Measurements from ENCODE around the gene DNHD1. TPM values are rescaled to one million over a fixed set of nuclear protein-coding genes. Genes with fewer than 3 reads are reported as not detected.

The DNHD1 gene
- total RNA-seq, 2 experiments from 2014 or later = 18.2 to 19.3 TPM

DNA sequence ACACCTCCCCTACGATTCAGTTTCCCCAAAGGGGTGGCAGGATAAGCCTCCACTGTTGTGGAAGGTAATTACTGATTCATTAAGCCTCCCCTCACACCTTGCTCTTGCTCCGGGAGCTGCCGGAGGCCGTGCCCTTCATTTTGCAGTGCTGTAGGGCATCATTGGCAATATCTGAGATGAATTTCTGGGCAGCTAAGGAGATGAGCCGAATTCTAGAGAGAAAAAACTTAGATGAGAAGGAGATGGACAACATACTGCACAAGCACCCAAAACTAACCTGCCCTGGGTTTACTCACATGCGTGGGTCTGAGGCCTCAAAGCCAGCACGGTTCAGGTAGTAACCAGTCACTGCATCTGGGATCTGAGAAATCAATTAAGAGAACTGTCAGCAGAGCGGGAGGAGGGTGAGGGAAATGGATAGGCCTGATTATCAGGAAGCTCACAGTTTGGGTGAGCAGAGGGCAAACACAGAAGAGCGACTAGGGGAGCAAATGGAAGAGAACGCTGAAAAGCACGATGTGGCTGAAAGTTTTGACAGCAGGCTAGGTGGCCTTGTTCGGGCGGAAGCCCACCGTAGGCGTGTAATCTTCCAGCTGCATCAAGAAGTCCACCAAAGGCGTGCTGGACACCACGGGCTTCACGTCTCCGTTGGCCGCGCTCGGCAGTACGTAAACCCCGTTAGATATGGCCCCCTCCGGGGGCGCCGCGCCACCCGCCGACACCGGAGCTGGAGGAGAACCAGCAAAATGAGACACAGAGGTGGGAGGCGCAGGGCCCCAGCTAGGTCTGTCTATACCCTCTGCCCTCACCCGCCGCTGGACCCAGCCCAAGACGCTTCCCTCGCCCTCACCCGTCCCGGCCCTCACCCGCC lies 114.2 kb downstream of the DNHD1 start:
- CTCF ChIA-PET = interaction anchor here (0.7 to 3.5 kb wide), 9 partner anchors 34 to 134 kb away, joined by 3 to 20 read pairs (median 3); partner anchors contain the start of gene MRPL17
- Mint-ChIP-seq H3K4me3 (peak overlapping the region; percentile 87), H3K4me1 (ENCODE audit: low read depth) (peaks cover 42% of the 10 kb centered on the region)

GRCh38 chr11:6611963-6612212 lies 114.8 kb downstream of the DNHD1 start:
- Mint-ChIP-seq H3K27ac (no peak overlapping the region), H3K36me3 (ENCODE audit: low read depth) (peaks cover 35% of the 10 kb centered on the region), H3K4me1 (ENCODE audit: low read depth) (peaks cover 42% of the 10 kb centered on the region), H3K9me3 (no peaks in the 10 kb centered on the region), H3K4me3 (peak overlapping the region; percentile 87), H3K27me3 (ENCODE audit: low read depth) (no peaks in the 10 kb centered on the region)
- CTCF ChIA-PET = interaction anchor here (0.7 to 3.5 kb wide), 8 partner anchors 33 to 129 kb away, joined by 3 to 20 read pairs (median 3); partner anchors contain the start of gene MRPL17
- no peak for DNase-seq
- intact Hi-C loops (cut with micrococcal nuclease) = loop anchor here (1.0 kb wide), 5 partner anchors 7 to 378 kb away; partner anchors contain the start of genes FHIP1B, ILK, MRPL17 and RRP8

More for the DNA sequence above, 114.2 kb downstream of the DNHD1 start:
- Mint-ChIP-seq H3K27me3 (ENCODE audit: low read depth) (no peaks in the 10 kb centered on the region), H3K9me3 (no peaks in the 10 kb centered on the region), H3K36me3 (ENCODE audit: low read depth) (peaks cover 35% of the 10 kb centered on the region), H3K27ac (peak overlapping the region; percentile 90)
- intact Hi-C loops (cut with micrococcal nuclease) = loop anchor here (1.0 kb wide), 1 partner anchor 8 kb away; the partner anchor contains the start of gene TPP1
- peak; percentile 28 for DNase-seq

DNA sequence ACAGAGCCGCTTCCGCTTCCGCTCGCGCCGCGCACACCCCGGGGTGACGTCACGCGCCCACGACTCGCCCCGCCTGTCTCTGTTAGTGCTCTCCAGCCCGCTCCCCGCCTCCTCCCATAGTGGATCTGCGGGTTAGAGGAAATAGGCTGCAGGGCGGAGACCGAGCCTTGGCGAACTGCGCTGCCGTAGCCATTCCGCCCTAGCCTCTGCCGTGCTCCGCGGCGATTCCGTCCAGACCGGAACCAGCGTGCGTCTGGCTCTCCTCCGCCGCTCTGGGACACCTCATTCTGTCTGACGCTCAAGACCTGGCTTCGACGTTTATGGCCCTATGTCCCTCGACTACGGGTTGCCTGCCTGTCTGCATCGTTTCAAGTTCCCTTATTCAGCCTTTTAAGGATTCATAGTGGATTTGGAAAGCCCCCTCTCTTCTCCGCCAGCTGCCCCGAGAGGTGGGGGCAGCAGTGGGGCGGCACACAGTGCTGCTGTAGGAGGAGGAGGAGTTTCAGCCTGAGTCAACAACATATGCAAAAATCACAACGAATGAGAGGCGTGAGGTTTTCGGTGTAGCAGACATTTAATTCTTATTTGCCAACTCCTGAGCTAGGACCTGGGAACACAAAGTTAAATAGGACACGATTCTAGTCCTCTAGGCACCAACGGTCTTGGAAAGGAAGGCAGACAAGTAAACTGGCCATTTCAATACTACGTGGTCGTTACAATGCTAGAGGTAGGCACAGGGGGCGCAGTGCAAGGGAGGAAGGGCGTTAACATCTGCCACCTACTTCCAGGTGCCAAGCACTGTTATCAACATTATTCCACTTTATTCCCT lies 115.3 kb downstream of the DNHD1 start, which contains the start of gene TAF10:
TAF10 (minus strand) TSS at position 4 of the 829 bp plus-strand sequence. CDS start 27 bp downstream, outside the sequence.
- peaks cover 34% of the 10 kb centered on the region for H3K36me3 Mint-ChIP-seq (ENCODE audit: low read depth)

DNA sequence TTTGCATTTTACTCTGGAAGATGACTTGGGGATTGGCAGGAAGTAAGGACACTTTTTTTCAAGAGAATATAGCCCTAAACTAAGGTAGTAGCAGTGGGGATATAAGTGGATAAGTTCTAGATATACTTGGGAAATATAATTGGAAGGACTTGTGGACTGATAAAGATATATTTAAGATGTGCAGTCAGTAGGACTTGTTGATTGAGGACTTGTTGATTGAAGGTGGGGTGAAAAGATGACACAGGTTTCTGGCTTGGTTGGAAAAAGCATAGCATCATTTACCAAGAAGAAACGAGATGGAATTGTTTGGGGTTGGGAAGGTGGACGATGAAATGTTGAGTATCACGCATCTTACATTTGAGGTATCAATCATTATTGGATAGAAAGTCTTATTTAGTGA lies 116.4 kb downstream of the DNHD1 start:
- CTCF ChIA-PET = interaction anchor here (1.1 to 3.5 kb wide), 3 partner anchors 13 to 91 kb away, joined by 4 to 20 read pairs (median 4); partner anchors contain the start of gene MRPL17
- Mint-ChIP-seq H3K4me3 (no peak overlapping the region), H3K9me3 (no peaks in the 10 kb centered on the region), H3K27me3 (ENCODE audit: low read depth) (no peaks in the 10 kb centered on the region), H3K27ac (no peak overlapping the region), H3K36me3 (ENCODE audit: low read depth) (peaks cover 29% of the 10 kb centered on the region), H3K4me1 (ENCODE audit: low read depth) (peaks cover 30% of the 10 kb centered on the region)
- DNase-seq = no peak
- intact Hi-C loops (cut with micrococcal nuclease) = no loop called here

More for the DNA sequence above, 115.3 kb downstream of the DNHD1 start, which contains the start of gene TAF10:
- CTCF ChIA-PET = interaction anchor here (0.7 to 3.5 kb wide), 12 partner anchors 15 to 143 kb away, joined by 3 to 20 read pairs (median 3); partner anchors contain the start of gene MRPL17
- no peaks in the 10 kb centered on the region for H3K27me3 Mint-ChIP-seq (ENCODE audit: low read depth)
- peaks cover 39% of the 10 kb centered on the region for H3K4me1 Mint-ChIP-seq (ENCODE audit: low read depth)
- DNase-seq = peak; percentile 97
- intact Hi-C loops (cut with micrococcal nuclease) = loop anchor here (1.0 kb wide), 4 partner anchors 9 to 378 kb away; partner anchors contain the start of genes FHIP1B, ILK, MRPL17 and RRP8
- no peaks in the 10 kb centered on the region for H3K9me3 Mint-ChIP-seq
- H3K27ac Mint-ChIP-seq = peak within 1 kb of the TSS; percentile 90
- H3K4me3 Mint-ChIP-seq = peak within 1 kb of the TSS; percentile 87

DNA sequence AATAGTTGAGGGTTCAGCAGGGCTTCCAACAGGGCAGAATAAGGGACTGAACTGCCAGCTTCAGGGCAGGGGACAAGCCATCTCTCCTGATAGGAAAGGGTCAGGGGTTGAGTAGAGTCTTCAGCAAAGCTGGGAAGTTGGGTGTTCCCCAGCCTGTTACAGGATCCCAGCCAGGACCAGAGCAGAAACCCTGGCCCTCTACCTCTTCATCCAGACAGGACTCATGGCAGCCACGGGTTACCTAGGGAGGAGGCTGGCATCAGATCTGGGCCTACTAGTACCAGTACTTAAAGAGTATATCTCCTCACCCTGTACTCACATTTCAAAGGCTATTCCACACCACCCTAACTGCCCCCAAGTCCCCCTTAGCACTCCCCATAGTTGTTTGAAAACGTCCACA lies 117.4 kb downstream of the DNHD1 start:
- peaks cover 26% of the 10 kb centered on the region for H3K36me3 Mint-ChIP-seq (ENCODE audit: low read depth)
- H3K4me3 Mint-ChIP-seq = no peak overlapping the region
- intact Hi-C loops (cut with micrococcal nuclease) = no loop called here
- CTCF ChIA-PET = no interaction called here
- peak overlapping the region; percentile 41 for H3K27ac Mint-ChIP-seq
- no peaks in the 10 kb centered on the region for H3K27me3 Mint-ChIP-seq (ENCODE audit: low read depth)
- no peak for DNase-seq
- H3K9me3 Mint-ChIP-seq = no peaks in the 10 kb centered on the region
- H3K4me1 Mint-ChIP-seq (ENCODE audit: low read depth) = peaks cover 24% of the 10 kb centered on the region

DNA sequence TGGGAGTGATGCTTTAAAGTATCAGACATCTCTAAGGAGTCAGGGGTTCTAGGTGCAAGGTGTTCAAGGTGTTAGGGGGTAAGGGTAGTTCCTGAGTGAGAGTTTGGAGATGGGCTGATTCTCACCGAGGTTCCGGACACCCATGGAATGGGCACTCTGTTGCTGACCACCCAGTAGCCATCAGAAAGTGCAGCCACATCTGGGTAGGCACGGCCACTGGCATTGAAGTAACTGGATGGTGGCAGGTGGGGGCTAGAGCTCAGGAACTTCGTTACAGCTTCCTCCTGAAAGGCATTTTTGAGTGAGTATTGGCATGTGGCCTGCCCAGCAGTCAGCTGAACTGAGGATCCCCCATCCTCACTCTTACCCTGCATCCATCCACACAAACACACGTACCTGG lies 118.0 kb downstream of the DNHD1 start:
- no peak for DNase-seq
- CTCF ChIA-PET = no interaction called here
- no peaks in the 10 kb centered on the region for H3K27me3 Mint-ChIP-seq (ENCODE audit: low read depth)
- no peak overlapping the region for H3K4me3 Mint-ChIP-seq
- no peaks in the 10 kb centered on the region for H3K9me3 Mint-ChIP-seq
- peak overlapping the region; percentile 41 for H3K27ac Mint-ChIP-seq
- intact Hi-C loops (cut with micrococcal nuclease) = no loop called here
- peaks cover 18% of the 10 kb centered on the region for H3K4me1 Mint-ChIP-seq (ENCODE audit: low read depth)
- peaks cover 21% of the 10 kb centered on the region for H3K36me3 Mint-ChIP-seq (ENCODE audit: low read depth)

DNA sequence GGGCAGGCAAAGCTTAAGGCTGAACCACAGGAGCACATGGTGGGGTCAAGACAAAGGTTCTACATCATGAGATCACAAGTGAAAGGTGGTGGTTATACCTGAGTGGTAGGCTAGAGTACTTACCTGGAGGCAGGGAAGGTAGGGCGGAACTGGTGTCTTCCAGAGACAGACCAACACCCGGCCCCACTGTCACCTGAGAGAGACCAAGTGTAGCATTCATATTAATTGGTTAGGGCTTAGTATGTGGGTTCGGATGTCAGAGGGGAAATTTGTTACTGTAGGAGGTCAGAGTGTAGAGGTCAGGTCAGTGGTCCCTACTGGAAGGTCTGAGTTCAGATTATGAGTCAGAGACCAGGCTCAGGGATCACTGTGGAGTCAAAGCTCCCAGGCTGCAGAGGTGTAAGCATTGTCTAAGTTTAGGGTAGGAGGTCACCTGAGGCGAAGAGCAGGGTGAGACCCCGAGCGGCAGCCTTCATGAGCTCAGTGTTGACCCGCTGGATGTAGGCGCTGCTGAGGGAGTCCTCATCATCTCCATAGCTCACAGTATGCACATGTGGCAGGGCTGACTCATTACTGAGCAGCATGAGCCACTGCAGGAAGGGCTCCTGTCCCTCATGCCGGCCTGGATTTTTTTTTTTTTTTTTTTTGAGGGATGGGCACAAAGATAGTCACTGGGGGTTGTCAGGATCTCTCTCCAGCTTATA lies 119.0 kb downstream of the DNHD1 start:
- no peak overlapping the region for H3K27ac Mint-ChIP-seq
- no peaks in the 10 kb centered on the region for H3K9me3 Mint-ChIP-seq
- H3K36me3 Mint-ChIP-seq (ENCODE audit: low read depth) = peaks cover 12% of the 10 kb centered on the region
- no peak overlapping the region for H3K4me3 Mint-ChIP-seq
- no peaks in the 10 kb centered on the region for H3K27me3 Mint-ChIP-seq (ENCODE audit: low read depth)
- peaks cover 8% of the 10 kb centered on the region for H3K4me1 Mint-ChIP-seq (ENCODE audit: low read depth)
- DNase-seq = no peak
- CTCF ChIA-PET = interaction anchor here (1.0 kb wide), 1 partner anchor 52 kb away, joined by 5 read pairs; no protein-coding TSS in a partner anchor
- intact Hi-C loops (cut with micrococcal nuclease) = no loop called here

DNA sequence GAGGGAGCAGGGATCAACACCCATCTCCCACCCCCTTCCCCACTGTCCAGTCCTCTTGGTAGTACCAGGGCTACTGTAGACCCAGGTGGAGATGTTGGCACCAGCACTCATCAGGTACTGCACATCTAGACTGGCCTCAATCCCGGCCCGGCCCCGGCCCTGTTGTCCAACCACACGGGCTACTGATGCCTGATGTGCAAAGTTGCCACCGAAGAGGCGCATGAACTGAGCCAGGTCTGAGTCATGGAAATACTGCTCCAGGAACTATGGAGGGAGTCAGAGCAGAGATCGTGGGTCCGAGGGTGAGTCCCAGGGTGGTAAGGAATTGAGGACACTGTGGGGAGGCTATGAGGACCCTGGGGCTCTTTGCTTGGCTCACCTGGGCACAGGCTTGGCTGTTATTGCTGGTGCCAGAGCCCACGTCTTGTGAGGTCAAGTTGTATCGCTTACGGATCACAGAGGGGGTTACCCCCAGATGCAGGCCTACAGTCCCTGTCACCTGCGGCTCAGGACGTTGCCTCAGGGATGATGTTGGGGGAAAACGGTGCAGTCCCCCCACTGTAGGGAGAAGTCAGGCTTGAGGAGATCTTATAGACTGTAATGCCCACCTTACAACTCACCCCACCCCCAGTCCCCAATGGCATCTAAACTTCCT lies 119.6 kb downstream of the DNHD1 start:
- Mint-ChIP-seq H3K4me3 (no peak overlapping the region), H3K36me3 (ENCODE audit: low read depth) (peaks cover 5% of the 10 kb centered on the region), H3K9me3 (no peaks in the 10 kb centered on the region), H3K4me1 (ENCODE audit: low read depth) (peaks cover 3% of the 10 kb centered on the region), H3K27me3 (ENCODE audit: low read depth) (no peaks in the 10 kb centered on the region), H3K27ac (no peak overlapping the region)
- intact Hi-C loops (cut with micrococcal nuclease) = no loop called here
- no peak for DNase-seq
- CTCF ChIA-PET = interaction anchor here (1.0 to 3.0 kb wide), 2 partner anchors 13 to 51 kb away, joined by 5 to 22 read pairs; partner anchors contain the start of genes ILK and RRP8

DNA sequence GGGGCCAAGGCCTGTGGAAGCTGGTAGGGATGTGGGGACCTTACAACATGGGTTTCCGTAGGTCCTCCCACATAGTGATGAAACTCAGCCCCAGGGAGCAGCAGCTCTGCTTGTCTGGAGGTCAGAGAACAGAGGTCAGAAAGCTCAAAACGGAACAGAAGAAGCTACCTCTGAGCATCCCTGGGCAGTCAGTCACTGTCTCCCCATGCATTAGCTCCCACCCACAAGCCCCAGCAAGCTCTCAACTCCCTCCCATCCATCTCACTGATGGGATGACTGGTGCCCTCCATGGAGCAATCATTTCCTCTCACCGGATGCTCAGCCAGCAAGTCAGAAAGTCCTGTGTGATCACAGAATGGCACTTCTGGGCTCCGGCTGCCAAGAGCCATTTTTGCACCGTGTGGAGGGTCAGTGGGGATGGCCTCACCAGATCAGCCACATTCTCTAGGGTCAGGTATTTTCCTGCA lies 120.3 kb downstream of the DNHD1 start:
- intact Hi-C loops (cut with micrococcal nuclease) = no loop called here
- CTCF ChIA-PET = interaction anchor here (1.0 to 3.0 kb wide), 10 partner anchors 8 to 239 kb away, joined by 3 to 22 read pairs (median 4); partner anchors contain the start of genes ILK, MRPL17 and RRP8
- Mint-ChIP-seq H3K9me3 (no peaks in the 10 kb centered on the region), H3K27me3 (ENCODE audit: low read depth) (no peaks in the 10 kb centered on the region), H3K36me3 (ENCODE audit: low read depth) (peaks cover 5% of the 10 kb centered on the region), H3K4me1 (ENCODE audit: low read depth) (peaks cover 3% of the 10 kb centered on the region), H3K27ac (peak overlapping the region; percentile 14), H3K4me3 (peak overlapping the region; percentile 8)
- DNase-seq = no peak

DNA sequence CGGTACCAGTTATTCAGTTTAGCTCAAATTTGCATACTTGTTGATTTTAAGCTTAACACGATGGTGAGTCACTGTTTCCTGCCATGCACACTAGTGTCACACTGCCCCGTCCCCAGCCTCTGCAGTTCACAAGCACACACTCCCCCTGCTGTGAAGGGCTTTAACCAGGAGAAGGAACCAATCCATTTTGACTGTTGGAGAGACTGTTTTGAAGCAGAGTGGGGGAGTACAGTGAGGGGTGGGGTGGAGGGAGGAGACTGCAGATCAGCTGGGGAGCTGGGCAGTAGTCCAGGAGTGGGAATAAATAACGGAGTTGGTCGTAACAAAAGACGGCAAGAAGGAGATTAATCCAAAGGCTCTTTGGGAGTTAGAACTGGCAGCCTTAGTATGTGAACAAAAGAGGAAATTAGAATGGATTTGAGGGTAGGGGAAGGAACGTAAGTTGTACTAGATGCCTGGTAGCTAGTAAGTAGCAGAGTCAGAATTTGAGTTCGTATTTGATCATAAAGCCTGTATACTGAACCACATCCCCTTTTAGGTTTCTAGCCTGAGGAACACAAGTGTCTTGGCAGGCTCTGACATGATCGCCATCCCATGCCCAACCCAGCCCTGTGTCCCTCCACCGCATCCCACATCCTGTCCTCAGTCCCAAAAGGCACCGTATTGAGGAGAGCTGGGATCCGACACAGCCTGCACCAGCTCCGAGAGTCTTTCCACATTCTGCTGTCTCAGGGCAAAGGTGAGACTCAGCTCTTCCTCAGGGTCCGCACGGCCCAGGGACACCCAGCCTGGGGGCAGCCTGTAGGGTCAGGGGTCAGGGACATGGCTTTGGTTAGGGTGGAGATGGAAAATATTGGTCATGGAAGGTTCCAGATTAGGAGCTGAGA lies 121.3 kb downstream of the DNHD1 start:
- H3K36me3 Mint-ChIP-seq (ENCODE audit: low read depth) = peaks cover 5% of the 10 kb centered on the region
- no peaks in the 10 kb centered on the region for H3K9me3 Mint-ChIP-seq
- no peak overlapping the region for H3K27ac Mint-ChIP-seq
- intact Hi-C loops (cut with micrococcal nuclease) = loop anchor here (1.0 to 2.0 kb wide), 7 partner anchors 7 to 228 kb away; partner anchors contain the start of genes ARFIP2, MRPL17, SMPD1 and TIMM10B
- CTCF ChIA-PET = interaction anchor here (1.0 to 3.0 kb wide), 15 partner anchors 9 to 240 kb away, joined by 3 to 22 read pairs (median 4); partner anchors contain the start of genes ILK, MRPL17 and RRP8
- peak; percentile 76 for DNase-seq
- H3K27me3 Mint-ChIP-seq (ENCODE audit: low read depth) = no peaks in the 10 kb centered on the region
- H3K4me3 Mint-ChIP-seq = no peak overlapping the region
- peaks cover 3% of the 10 kb centered on the region for H3K4me1 Mint-ChIP-seq (ENCODE audit: low read depth)
